Gastrocnemius medialis (tissue), 4 donors: ENCODE data around the gene UNC93A. TPM values are rescaled to one million over a fixed set of nuclear protein-coding genes. Genes with fewer than 3 reads are reported as not detected.
"Not testable (repeated sequence)": the region's sequence is repeated elsewhere in the genome, so short reads cannot be mapped to it uniquely, and the experiment has no call there.

Source experiments
- ATAC-seq, 2 donors: fragments of 150-250 bp; one replicate each; pipeline ENCODE4 v1.9.1; 2016
- DNase-seq, 2 donors: peaks; one replicate each; pipeline ENCODE4 v3.0.0-alpha.2; 2019
- H3K27ac ChIP-seq, 4 donors: fragments of 200-600 bp; sonication (generic); 1 replicate in 1 of 4; 2 replicates in 3 of 4; pipeline ENCODE4 v1.5.1; 2016 to 2018; ENCODE audit warnings: mild to moderate bottlenecking in 2 of 4, moderate library complexity in 1 of 4
- H3K27me3 ChIP-seq, 3 donors: fragments of 200-600 bp; sonication (generic) in 2 of 3; 1 replicate in 1 of 3; 2 replicates in 2 of 3; pipeline versions ENCODE4 v1.5.1 to v1.6.0; 2016 to 2019; ENCODE audit warnings: mild to moderate bottlenecking in 1 of 3, moderate library complexity in 1 of 3
- H3K36me3 ChIP-seq, 2 donors: fragments of 200-600 bp; sonication (generic) in 1 of 2; one replicate each; pipeline ENCODE4 v1.5.1; 2017 to 2018
- H3K4me1 ChIP-seq, 2 donors: fragments of 200-600 bp; sonication (generic) in 1 of 2; one replicate each; pipeline ENCODE4 v1.5.1; 2016 to 2017; ENCODE audit warnings: mild to moderate bottlenecking in 2 of 2
- H3K4me3 ChIP-seq, 4 donors: fragments of 200-600 bp; sonication (generic) in 3 of 4; 1 replicate in 1 of 4; 2 replicates in 3 of 4; pipeline ENCODE4 v1.5.1; 2016 to 2019; ENCODE audit warnings: mild to moderate bottlenecking in 2 of 4
- H3K9me3 ChIP-seq, 3 donors: fragments of 200-600 bp; sonication (generic) in 2 of 3; 1 replicate in 1 of 3; 2 replicates in 2 of 3; pipeline ENCODE4 v1.5.1; 2016 to 2019
- POLR2A ChIP-seq, 2 donors: fragments of 450-650 bp; IDR thresholded peaks; one replicate each; pipeline ENCODE4 v1.6.1; 2017; ENCODE audit warnings: antibody characterized with exemption in 2 of 2, mild to moderate bottlenecking in 2 of 2, moderate library complexity in 2 of 2
- in situ Hi-C, 4 donors: fragments of 200-750 bp; cut with MboI; loops; one replicate each; pipeline versions ENCODE4 v1.15.0 to v1.8.0; 2017; ENCODE audit warnings: low sequenced_read_pairs in 4 of 4
- intact Hi-C: fragments of 100-400 bp; cut with DNase I; formaldehyde crosslinking; loops from one replicate; pipeline ENCODE4 v1.15.1; 2023; ENCODE audit warnings: low total_unique reads
- total RNA-seq, 4 donors: library from RNA; depleted of rRNA; stranded (reverse); fragments of >200 nt; gene quantifications; one replicate each; pipeline versions ENCODE4 v1.1.0 to v1.2.3, GENCODE V29; 2016
- TF ChIP-seq, protein P1 (sequence below), 5 experiments: fragments of 450-650 bp in 3 of 5; fragments of 200-600 bp in 2 of 5; sonication (generic) in 2 of 5; IDR thresholded peaks in 4 of 5; conservative IDR thresholded peaks in 1 of 5; 1 replicate in 4 of 5; 2 replicates in 1 of 5; pipeline ENCODE4 v1.5.1; 2016 to 2019; ENCODE audit warnings: antibody characterized with exemption in 5 of 5, mild to moderate bottlenecking in 3 of 5, moderate library complexity in 3 of 5

The UNC93A gene
- total RNA-seq, 4 donors from 2014 or later: not detected

GRCh38 chr6:167244991-167245390 lies 46.1 kb upstream of the UNC93A start:
- in situ Hi-C loops (no loop called here), intact Hi-C loops (no loop called here)
- Histone ChIP-seq H3K4me3 (no peak overlapping the region), H3K4me1 (no peaks in the 10 kb centered on the region), H3K27me3 (peaks cover 0 to 8% (median 0%) of the 10 kb centered on the region in 3 donors), H3K27ac (no peak overlapping the region), H3K36me3 (no peaks in the 10 kb centered on the region), H3K9me3 (no peaks in the 10 kb centered on the region)
- no peak for TF ChIP-seq POLR2A (IDR thresholded peaks at IDR 0.05)
- TF ChIP-seq, protein P1, sequence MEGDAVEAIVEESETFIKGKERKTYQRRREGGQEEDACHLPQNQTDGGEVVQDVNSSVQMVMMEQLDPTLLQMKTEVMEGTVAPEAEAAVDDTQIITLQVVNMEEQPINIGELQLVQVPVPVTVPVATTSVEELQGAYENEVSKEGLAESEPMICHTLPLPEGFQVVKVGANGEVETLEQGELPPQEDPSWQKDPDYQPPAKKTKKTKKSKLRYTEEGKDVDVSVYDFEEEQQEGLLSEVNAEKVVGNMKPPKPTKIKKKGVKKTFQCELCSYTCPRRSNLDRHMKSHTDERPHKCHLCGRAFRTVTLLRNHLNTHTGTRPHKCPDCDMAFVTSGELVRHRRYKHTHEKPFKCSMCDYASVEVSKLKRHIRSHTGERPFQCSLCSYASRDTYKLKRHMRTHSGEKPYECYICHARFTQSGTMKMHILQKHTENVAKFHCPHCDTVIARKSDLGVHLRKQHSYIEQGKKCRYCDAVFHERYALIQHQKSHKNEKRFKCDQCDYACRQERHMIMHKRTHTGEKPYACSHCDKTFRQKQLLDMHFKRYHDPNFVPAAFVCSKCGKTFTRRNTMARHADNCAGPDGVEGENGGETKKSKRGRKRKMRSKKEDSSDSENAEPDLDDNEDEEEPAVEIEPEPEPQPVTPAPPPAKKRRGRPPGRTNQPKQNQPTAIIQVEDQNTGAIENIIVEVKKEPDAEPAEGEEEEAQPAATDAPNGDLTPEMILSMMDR (IDR thresholded peaks at IDR 0.05 in 4 of 5, conservative IDR thresholded peaks at IDR 0.05 in 1 of 5): no peak
- DNase-seq (no peak), ATAC-seq (no peak)

GRCh38 chr6:167245591-167245990 lies 45.5 kb upstream of the UNC93A start:
- Histone ChIP-seq H3K36me3 (no peaks in the 10 kb centered on the region), H3K4me1 (no peaks in the 10 kb centered on the region), H3K27me3 (peaks cover 0 to 8% (median 0%) of the 10 kb centered on the region in 3 donors), H3K27ac (no peak overlapping the region), H3K4me3 (no peak overlapping the region), H3K9me3 (no peaks in the 10 kb centered on the region)
- intact Hi-C loops: no loop called here
- no peak for DNase-seq
- in situ Hi-C loops: no loop called here
- TF ChIP-seq POLR2A (IDR thresholded peaks at IDR 0.05): no peak
- TF ChIP-seq, protein P1 (IDR thresholded peaks at IDR 0.05 in 4 of 5, conservative IDR thresholded peaks at IDR 0.05 in 1 of 5): no peak
- ATAC-seq: no peak

- in situ Hi-C loops: no loop called here
- Histone ChIP-seq H3K4me3 (no peak overlapping the region), H3K4me1 (no peaks in the 10 kb centered on the region), H3K27me3 (peaks cover 0 to 8% (median 0%) of the 10 kb centered on the region in 3 donors), H3K36me3 (no peaks in the 10 kb centered on the region), H3K27ac (no peak overlapping the region), H3K9me3 (no peaks in the 10 kb centered on the region)
- DNase-seq (no peak), ATAC-seq (no peak)
- TF ChIP-seq POLR2A (IDR thresholded peaks at IDR 0.05): no peak
- TF ChIP-seq, protein P1 (IDR thresholded peaks at IDR 0.05 in 4 of 5, conservative IDR thresholded peaks at IDR 0.05 in 1 of 5): no peak
- intact Hi-C loops: no loop called here
These were observed 43.1 kb upstream of the UNC93A start for GRCh38 chr6:167247814-167248595.

- intact Hi-C loops, DNase-seq, H3K9me3 ChIP-seq, H3K4me3 ChIP-seq, H3K4me1 ChIP-seq, ATAC-seq, H3K27ac ChIP-seq, H3K27me3 ChIP-seq, H3K36me3 ChIP-seq, in situ Hi-C loops: not testable (repeated sequence)
These were observed 42.1 kb upstream of the UNC93A start for GRCh38 chr6:167248878-167249455.

- Histone ChIP-seq H3K36me3 (no peaks in the 10 kb centered on the region), H3K4me3 (no peak overlapping the region), H3K27me3 (no peaks in the 10 kb centered on the region), H3K9me3 (no peaks in the 10 kb centered on the region), H3K4me1 (no peaks in the 10 kb centered on the region), H3K27ac (no peak overlapping the region)
- TF ChIP-seq, protein P1 (IDR thresholded peaks at IDR 0.05 in 4 of 5, conservative IDR thresholded peaks at IDR 0.05 in 1 of 5): no peak
- TF ChIP-seq POLR2A (IDR thresholded peaks at IDR 0.05): no peak
- ATAC-seq (no peak), DNase-seq (no peak)
- intact Hi-C loops: no loop called here
- in situ Hi-C loops: no loop called here
These were observed 38.8 kb upstream of the UNC93A start for GRCh38 chr6:167252271-167252670.
